Upper lobe of right lung (tissue), 1 donor: ENCODE data around the gene ZNF236. TPM values are rescaled to one million over a fixed set of nuclear protein-coding genes. Genes with fewer than 3 reads are reported as not detected.
A peak's percentile ranks its signal among the peaks of the same experiment; 100 is the strongest.

Experiments used
- ATAC-seq: fragments of 200-7000 bp; cut with Tn5 transposase; one replicate; pipeline ENCODE4 v1.9.1; 2020; ENCODE audit warnings: mild to moderate bottlenecking, moderate library complexity
- DNase-seq: peaks from one replicate; pipeline ENCODE4 v3.0.0-alpha.2; 2020
- H3K27ac ChIP-seq: fragments of 200-600 bp; one replicate; pipeline ENCODE4 v1.8.0; 2022
- H3K27me3 ChIP-seq: fragments of 200-600 bp; one replicate; pipeline ENCODE4 v1.8.0; 2022; ENCODE audit warnings: mild to moderate bottlenecking
- H3K36me3 ChIP-seq: fragments of 200-600 bp; one replicate; pipeline ENCODE4 v1.8.0; 2022
- H3K4me1 ChIP-seq: fragments of 200-600 bp; one replicate; pipeline ENCODE4 v1.8.0; 2022
- H3K4me3 ChIP-seq: fragments of 200-600 bp; one replicate; pipeline ENCODE4 v1.8.0; 2022; ENCODE audit warnings: mild to moderate bottlenecking
- H3K9me3 ChIP-seq: fragments of 200-600 bp; one replicate; pipeline ENCODE4 v1.8.0; 2022
- intact Hi-C: fragments of 100-400 bp; cut with DNase I; formaldehyde crosslinking; loops from one replicate; pipeline ENCODE4 v1.11.0; 2022
- total RNA-seq: library from RNA; stranded (reverse); fragmentation: NEBNext Ultra II Directional; extraction: Animal tissue kit (Norgen Biotek cat#: 25700); gene quantifications from one replicate; pipeline ENCODE4 v1.2.1, GENCODE V29; 2021
- TF ChIP-seq, protein P1 (sequence below): fragments of 200-600 bp; IDR thresholded peaks from one replicate; pipeline ENCODE4 v1.8.0; 2022; ENCODE audit warnings: antibody characterized with exemption
- donor health status: DM: no; HTN: yes; CAD: no; lungs with severe emphysema.

Gene ZNF236
- total RNA-seq, 1 donor from 2014 or later = 14.9 TPM

DNA sequence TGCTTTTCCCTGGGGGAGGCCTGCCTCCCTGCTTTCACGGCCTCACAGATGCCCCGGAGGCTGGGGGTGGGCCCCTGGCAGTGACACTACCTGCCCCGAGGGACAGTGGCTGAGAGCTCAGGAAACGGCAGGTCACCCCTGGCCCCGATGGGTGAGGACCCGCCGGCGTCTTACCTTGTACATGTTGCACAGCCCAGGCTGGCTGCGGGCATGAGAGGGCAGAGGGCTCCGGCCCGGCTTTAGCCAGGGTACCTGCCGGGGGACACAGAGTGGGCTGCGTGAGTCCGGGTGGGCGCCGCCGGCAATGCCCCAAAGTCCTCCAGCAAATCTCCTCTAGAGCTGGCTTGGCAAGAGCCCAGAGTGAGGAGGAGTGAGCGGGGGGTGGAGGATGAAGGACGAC lies 187.3 kb downstream of the ZNF236 start:
- no peaks in the 10 kb centered on the region for H3K9me3 ChIP-seq
- DNase-seq = no peak

DNA sequence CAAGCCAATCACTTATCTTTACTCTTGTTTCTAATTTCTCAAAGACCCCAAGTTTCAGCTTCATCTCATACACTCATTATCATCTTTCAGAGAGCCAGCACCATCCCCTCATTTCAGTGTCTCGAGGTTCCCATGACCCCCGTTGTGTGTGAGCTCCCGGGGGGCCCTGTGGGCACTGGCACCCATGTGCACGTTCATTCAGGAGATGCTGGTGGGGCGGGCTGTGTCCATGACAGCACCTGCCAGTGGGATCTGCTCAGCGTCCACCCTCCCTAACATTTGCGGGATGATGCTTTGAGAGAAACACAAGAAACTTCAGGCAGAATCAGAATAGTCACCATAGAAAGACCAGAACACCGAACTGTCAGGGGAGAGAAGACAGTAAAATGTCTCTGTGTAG lies 189.8 kb downstream of the ZNF236 start:
- ATAC-seq (no peak), DNase-seq (no peak)
- TF ChIP-seq, protein P1, sequence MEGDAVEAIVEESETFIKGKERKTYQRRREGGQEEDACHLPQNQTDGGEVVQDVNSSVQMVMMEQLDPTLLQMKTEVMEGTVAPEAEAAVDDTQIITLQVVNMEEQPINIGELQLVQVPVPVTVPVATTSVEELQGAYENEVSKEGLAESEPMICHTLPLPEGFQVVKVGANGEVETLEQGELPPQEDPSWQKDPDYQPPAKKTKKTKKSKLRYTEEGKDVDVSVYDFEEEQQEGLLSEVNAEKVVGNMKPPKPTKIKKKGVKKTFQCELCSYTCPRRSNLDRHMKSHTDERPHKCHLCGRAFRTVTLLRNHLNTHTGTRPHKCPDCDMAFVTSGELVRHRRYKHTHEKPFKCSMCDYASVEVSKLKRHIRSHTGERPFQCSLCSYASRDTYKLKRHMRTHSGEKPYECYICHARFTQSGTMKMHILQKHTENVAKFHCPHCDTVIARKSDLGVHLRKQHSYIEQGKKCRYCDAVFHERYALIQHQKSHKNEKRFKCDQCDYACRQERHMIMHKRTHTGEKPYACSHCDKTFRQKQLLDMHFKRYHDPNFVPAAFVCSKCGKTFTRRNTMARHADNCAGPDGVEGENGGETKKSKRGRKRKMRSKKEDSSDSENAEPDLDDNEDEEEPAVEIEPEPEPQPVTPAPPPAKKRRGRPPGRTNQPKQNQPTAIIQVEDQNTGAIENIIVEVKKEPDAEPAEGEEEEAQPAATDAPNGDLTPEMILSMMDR = no peak
- Histone ChIP-seq H3K36me3 (peaks cover 13% of the 10 kb centered on the region), H3K9me3 (no peaks in the 10 kb centered on the region), H3K4me1 (peaks cover 26% of the 10 kb centered on the region), H3K27ac (no peak overlapping the region), H3K4me3 (no peak overlapping the region), H3K27me3 (no peaks in the 10 kb centered on the region)
- intact Hi-C loops = no loop called here

More for the DNA sequence above, 187.3 kb downstream of the ZNF236 start:
- Histone ChIP-seq H3K36me3 (peaks cover 6% of the 10 kb centered on the region), H3K4me3 (no peak overlapping the region), H3K4me1 (peaks cover 23% of the 10 kb centered on the region), H3K27me3 (no peaks in the 10 kb centered on the region), H3K27ac (no peak overlapping the region)
- TF ChIP-seq, protein P1 = no peak
- intact Hi-C loops = no loop called here
- ATAC-seq = no peak

DNA sequence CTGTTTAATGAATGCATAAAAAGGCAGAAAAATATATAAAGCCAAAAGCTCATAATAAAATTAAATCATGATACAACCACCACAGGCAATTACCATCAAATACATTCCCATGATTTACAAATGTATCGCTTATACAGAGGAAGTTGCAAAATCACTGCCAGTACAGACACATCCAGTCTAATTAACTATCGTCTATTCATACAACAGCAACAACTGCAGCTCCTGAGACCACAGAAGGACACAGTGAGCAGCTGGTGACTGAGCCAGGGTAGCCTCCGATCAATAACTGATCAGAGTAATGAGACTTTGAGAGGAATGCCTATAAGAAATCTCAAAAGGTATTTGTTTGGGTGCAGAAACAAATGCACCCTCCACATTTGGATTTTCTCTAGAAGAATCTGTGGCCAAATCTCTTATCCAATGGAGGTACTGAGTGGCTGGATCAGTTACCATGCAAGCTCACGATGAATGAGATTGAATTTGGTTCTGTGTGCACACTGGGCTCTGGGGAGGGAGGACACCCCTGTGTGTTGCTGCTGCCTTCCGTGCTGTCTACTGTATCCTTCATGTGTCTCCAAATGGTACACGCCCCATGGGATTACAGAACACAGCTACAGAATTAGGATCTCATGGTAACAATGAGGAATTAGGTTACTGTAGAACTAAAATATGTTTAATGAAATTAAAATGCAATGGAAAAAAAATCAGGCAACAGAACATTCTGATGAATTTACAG lies 190.6 kb downstream of the ZNF236 start:
- ATAC-seq = no peak
- Histone ChIP-seq H3K27ac (peak overlapping the region; percentile 63), H3K36me3 (peaks cover 16% of the 10 kb centered on the region), H3K4me3 (no peak overlapping the region), H3K27me3 (no peaks in the 10 kb centered on the region), H3K4me1 (peaks cover 24% of the 10 kb centered on the region), H3K9me3 (no peaks in the 10 kb centered on the region)
- intact Hi-C loops = no loop called here
- TF ChIP-seq, protein P1 = no peak
- DNase-seq = no peak

DNA sequence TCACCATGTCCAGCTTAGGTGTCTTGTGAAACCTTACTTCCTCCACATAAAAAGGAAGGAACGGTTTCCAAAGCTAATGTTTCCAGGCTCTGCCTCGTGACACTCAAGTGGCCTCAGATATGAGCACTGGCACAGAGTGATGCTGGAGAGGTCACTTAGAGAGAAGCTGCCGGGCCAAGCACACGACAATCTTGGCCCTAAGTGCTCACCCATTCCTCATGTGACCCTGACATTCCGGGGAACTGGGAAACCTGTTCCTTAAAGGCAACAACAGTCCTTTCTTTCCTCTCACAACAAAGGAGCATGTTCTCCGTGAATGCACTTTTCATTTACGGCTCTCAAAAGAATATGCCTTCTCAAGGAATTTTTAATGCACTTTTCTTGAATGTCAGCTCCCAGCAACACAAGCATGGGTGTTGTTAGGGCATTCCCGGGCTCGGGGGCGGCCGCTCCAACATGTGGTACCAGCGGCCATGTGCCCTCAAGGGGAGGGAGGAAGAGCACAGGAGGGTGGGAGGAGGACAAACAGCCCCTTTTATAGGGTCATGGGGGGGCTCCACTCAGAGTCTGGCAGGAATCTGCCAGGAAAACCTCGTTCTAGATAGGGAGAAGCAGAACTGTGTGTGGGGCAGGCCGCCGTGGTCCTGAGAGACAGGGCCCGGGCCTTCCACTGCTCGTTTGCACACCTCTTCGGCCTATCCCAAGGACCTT lies 191.6 kb downstream of the ZNF236 start:
- Histone ChIP-seq H3K27ac (peak overlapping the region; percentile 63), H3K27me3 (no peaks in the 10 kb centered on the region), H3K4me1 (peaks cover 24% of the 10 kb centered on the region), H3K36me3 (peaks cover 16% of the 10 kb centered on the region), H3K9me3 (no peaks in the 10 kb centered on the region), H3K4me3 (no peak overlapping the region)
- intact Hi-C loops = no loop called here
- ATAC-seq (peak; percentile 94), DNase-seq (no peak)
- TF ChIP-seq, protein P1 = no peak

DNA sequence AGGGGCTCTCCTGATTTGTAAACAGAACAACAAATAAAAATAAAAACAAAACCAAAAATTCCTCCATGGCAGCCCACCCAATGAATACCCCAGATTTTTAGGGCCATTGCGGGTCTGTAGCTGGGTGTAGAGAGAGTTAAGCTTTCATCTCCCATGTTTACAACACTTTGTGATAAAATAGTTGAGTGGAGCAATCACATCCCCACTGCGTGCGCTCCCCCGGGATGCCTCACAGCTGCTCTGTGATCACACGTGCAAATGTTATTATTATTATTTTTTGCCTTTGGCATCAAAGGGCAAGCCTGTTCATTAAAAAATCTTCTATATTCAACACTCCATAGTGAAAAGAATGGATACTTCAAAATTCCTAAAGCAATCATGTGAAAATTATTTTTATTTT lies 192.2 kb downstream of the ZNF236 start:
- DNase-seq (no peak), ATAC-seq (no peak)
- H3K36me3 ChIP-seq = peaks cover 16% of the 10 kb centered on the region
- H3K4me1 ChIP-seq = peaks cover 24% of the 10 kb centered on the region
- H3K27ac ChIP-seq = peak overlapping the region; percentile 63
- TF ChIP-seq, protein P1 = no peak
- H3K9me3 ChIP-seq = no peaks in the 10 kb centered on the region
- no peaks in the 10 kb centered on the region for H3K27me3 ChIP-seq
- H3K4me3 ChIP-seq = no peak overlapping the region
- intact Hi-C loops = no loop called here
